Stimulated activated CD8-positive, alpha-beta memory T cell treated with anti-CD3 and anti-CD28 coated beads, Interleukin-7, amount 100 ng/mL, for 1 hour (primary cell): ENCODE measurements around the gene EDAR.

Experiments
- DNase-seq, 2 donors: peaks; one replicate each; pipeline ENCODE4 v3.0.0-alpha.2; 2020; ENCODE audit warnings: low read depth in 2 of 2

Gene EDAR

DNA sequence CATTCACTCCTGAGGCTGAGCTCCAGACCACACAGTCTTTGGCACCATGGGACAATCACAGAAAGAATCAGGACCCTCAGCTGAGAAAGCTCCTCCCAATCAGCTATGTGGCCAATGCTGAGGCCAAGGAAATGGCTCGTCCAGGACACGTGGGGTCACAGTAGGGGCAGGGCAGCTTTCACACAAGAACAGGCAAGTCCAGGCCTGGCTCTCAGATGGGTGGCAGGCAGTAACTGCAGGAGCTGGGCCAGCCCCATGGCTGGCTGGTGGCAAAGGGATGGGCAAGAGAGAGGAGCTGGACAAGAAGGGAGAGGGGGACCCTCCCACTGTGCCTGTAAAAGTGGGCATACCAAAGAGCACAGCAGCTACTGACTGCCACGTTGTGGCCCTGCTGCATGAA lies 12.2 kb upstream of the EDAR start:
- no peak for DNase-seq

DNA sequence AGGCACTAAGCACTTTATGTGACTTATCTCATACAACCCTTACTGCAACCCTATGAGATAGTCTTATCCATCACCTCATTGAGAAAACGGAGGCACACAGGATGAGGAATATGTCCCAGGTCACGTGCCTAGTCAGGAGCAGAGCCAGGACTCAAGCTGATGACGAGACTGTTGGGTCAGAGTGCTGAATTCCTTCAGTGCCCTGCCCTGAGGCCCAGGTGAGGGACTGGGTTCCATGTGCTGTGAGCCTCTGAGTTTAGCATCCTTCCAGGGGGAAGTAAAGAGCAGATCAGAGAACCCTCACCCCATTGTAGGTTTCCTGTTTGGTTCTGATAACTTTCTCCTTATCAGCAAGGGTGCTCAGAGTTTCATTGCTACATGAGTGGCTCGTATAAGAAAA lies 11.7 kb upstream of the EDAR start:
- no peak for DNase-seq

GRCh38 chr2:108998911-108999310 lies 9.9 kb upstream of the EDAR start:
- no peak for DNase-seq

- DNase-seq, result no peak
Measured at GRCh38 chr2:108994178-108994577, 5.2 kb upstream of the EDAR start.

- DNase-seq, result no peak
Measured at GRCh38 chr2:108993095-108993937, 4.3 kb upstream of the EDAR start.

GRCh38 chr2:108988076-108988795 lies 784 bp downstream of the EDAR start:
- no peak for DNase-seq

- DNase-seq, result no peak
Measured at GRCh38 chr2:108986916-108987510, 2.0 kb downstream of the EDAR start.

DNA sequence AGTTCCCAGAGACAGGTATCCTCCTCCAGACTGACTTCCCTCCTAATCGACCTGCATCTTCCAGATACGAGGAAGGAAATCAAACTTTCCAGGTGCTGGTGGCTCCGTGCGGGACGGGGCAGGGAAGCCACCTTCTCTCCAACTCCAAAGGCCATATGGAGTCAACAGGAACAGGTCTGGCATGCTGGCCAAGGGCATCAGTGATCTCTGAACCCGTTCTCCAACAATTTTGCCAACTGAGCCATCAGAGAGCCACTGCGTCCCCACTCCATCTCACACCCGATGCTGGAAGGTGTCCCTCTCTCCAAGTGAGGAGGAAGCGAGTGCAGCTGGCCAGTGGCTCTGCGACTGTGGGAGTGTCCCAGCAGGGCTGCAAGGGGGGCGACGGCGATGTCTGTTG lies 5.4 kb downstream of the EDAR start:
- DNase-seq, result no peak

- no peak for DNase-seq
Measured at GRCh38 chr2:108983061-108983460, 6.0 kb downstream of the EDAR start.

- no peak for DNase-seq
Measured at GRCh38 chr2:108982259-108982679, 6.8 kb downstream of the EDAR start.

GRCh38 chr2:108981846-108982245 lies 7.2 kb downstream of the EDAR start:
- DNase-seq, result no peak

DNA sequence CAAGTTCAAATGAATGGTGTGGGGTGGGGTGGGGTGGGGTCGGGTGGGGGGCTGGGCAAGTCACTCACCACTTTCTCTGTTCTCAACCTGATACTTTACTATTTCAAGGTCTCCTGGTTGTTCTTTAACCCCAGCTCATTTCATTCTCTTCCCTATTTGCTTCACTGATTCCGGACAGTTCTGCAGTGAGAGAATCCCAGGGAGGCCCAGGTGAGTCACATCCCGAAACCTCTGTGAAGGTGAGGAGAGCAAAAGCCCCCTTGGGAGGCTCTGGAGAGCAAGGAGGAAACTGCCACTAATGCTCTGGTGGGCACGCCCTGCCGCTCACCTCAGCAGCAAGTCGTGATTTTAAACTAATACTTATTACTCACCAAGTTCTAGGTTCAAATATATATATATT lies 8.9 kb downstream of the EDAR start:
- DNase-seq, result no peak

DNA sequence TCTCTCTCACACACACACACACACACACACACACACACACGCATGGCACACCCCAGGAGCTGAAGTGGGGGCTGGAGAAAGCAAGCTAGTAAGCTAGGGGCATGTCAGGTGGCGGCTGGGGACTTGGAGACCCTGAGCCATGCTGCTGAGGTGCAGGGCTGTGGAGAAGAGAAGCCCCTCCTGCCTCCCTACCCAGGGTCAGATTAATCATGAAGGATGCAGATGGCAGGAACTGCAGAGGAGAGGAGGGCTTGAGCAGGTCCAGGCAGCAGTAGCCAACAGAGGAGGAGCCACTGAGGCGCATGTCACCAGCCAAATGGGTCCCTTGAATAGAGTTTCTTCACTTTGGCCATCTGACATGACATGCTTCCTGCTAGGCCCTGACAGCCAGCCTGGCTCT lies 9.6 kb downstream of the EDAR start:
- no peak for DNase-seq

DNA sequence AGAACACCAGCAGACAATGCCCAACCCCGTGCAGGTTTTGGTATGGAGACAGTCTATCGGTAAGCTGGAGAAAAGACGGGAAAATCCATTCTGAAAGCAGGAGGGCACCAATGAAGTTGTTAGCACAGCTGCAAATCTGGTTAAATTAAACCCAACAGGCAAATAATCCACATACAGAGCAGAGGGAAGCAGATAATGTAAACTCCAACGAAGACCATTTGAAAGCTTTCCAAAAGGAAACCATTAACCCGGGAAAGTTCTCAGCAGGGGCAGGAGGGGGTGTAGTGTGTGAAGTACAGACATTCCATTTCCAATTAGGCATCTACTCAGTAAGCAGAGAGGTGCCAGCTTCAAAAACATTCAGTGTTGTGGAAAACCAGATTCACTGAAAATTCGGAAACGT lies 10.3 kb downstream of the EDAR start:
- DNase-seq, result no peak

DNA sequence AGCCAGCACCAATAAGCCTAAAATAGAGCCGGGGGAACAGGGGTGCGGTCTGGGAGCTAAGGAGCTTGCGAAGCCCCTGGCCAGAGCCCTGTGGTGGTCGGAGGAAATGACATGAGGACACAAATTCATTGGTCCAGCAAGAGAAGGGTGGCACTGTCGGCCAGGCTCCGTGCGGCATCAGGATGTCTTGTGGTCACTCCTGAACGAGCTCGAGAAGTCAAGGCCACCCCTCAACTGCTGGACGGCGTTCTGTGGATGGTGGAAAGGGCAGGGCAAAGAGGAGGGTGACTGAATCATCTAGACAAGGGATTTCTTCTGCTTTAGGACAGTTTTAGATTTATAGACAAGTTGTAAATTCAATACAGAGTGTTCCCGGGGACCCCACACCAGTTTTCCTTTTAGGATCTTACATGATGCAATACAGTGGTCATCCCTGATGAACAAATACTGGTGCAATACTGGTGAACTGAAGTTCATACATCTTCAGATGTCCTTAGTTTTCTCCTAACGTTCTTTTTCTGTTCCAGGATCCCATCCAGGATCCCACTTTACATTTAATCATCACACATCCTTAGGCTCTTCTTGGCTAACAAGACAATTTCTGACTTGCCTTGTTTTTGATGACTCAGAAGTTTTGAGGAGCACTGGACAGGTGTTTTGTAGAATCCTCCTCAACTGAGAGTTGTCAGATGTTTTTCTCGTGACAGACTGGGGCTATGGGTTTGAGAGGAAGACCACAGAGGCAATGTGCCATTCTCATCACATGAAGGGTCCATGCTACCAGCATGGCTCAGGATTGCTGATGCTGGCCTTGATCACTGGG lies 13.2 kb downstream of the EDAR start:
- no peak for DNase-seq

DNA sequence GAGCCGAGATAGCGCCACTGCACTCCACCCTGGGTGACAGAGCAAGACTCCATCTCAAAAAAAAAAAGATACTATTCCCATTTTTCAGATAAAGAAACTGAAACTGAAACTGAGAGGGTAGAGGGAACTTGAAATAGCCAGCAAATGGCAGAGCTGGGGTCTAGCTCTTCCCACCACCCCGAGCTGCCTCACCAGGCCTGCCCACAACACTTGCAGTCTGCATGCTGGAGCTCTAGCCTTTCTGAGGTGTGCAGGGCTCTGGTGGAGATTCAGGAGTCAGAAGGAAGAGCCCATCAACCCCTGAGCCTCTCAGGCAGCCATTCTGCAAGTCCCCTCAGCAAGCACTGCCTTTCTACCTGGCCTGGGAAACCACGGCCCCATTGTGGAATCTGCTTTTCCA lies 14.3 kb downstream of the EDAR start:
- DNase-seq, result no peak

- DNase-seq, result no peak
Measured at GRCh38 chr2:108972663-108973062, 16.4 kb downstream of the EDAR start.

- no peak for DNase-seq
Measured at GRCh38 chr2:108971661-108972566, 17.1 kb downstream of the EDAR start.

DNA sequence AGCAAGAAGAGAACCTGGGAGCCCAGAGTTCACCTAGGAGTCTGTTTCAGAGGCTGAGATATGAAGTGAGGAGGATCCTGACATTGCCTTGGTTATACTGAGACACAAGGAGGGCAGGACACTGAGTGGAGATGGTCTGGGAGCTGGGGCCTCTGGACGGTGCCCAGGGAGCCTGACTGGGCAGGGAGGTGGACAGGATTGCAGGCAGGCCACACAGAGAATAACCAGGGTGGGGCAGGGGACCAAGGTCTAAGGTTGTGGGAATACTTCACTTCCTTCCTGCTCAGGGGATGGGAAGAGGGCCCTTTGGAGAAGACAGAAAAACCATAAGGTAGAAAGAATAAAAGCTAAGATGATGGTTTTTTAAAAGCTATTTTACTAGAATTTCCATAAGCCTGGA lies 18.7 kb downstream of the EDAR start:
- DNase-seq, result no peak

DNA sequence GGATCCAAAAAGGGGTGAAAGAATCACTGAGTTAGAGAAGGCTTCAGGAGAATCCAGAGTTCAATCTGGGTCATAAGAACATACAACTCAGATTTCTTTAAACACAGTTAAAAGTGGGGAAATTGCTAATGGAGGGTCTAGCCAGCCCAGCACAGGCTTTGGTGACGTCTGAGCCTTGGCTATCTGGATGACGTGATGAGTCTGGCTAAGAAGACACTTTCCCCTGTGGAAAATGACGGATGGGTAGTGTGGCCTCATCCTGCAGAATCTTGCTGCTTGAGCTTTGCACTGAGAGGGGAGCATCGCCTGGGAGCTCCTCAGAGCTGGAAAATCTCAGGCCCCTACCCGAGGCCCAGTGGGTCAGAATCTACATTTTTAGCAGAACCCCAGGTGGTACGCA lies 19.2 kb downstream of the EDAR start:
- no peak for DNase-seq

DNA sequence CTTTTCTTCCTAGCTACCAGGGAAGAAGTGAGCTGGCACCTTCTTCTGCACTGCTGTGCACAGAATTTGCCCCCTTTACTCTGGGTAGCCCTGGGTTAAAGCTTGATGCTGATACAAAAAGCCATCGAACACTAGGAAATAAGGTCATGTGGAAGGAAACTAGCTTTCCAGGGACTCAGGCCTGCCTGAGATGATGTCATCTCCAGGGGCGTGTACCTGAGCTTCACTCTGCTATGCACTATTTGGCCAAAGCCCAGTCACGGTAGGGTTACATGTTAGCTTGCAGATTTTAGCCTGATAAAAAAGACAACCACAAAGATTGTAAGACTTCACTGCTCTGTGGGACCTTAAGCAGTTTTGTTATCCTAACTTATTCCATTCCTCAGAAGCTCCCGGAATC lies 20.4 kb downstream of the EDAR start:
- DNase-seq, result no peak
